Measurements from ENCODE around the gene SOS2. TPM values are rescaled to one million over a fixed set of nuclear protein-coding genes. Genes with fewer than 3 reads are reported as not detected.
A peak's percentile ranks its signal among the peaks of the same experiment; 100 is the strongest.

The SOS2 gene
- total RNA-seq, 2 donors from 2014 or later, result 22.6 to 41.4 TPM

DNA sequence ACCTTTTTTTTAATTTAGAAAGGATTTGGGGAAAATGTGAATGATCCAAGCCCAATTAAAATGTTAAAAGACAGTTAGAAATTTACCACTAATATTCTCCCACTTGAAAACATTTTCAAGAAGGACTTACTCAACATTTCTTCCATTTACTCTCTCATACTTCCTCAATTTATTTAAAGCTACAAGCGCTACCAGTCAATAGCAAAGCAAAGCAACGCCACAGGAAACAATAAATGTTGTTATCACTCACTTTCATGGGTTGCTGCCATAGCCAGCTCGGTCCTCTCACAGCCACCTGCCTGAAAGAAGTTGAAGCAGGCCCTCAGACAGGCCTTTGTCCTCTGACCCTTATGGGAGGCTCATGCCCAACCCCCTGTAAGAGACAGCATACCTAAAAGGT lies 6.0 kb upstream of the SOS2 start:
- intact Hi-C loops (cut with DNase I), result loop anchor here (10.0 kb wide), 1 partner anchor 373 kb away; no protein-coding TSS in a partner anchor
- H3K4me3 ChIP-seq, result no peak overlapping the region
- TF ChIP-seq, protein P1, sequence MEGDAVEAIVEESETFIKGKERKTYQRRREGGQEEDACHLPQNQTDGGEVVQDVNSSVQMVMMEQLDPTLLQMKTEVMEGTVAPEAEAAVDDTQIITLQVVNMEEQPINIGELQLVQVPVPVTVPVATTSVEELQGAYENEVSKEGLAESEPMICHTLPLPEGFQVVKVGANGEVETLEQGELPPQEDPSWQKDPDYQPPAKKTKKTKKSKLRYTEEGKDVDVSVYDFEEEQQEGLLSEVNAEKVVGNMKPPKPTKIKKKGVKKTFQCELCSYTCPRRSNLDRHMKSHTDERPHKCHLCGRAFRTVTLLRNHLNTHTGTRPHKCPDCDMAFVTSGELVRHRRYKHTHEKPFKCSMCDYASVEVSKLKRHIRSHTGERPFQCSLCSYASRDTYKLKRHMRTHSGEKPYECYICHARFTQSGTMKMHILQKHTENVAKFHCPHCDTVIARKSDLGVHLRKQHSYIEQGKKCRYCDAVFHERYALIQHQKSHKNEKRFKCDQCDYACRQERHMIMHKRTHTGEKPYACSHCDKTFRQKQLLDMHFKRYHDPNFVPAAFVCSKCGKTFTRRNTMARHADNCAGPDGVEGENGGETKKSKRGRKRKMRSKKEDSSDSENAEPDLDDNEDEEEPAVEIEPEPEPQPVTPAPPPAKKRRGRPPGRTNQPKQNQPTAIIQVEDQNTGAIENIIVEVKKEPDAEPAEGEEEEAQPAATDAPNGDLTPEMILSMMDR (IDR thresholded peaks at IDR 0.05), result no peak
- TF ChIP-seq POLR2A (IDR thresholded peaks at IDR 0.05) (no peak), POLR2AphosphoS5 (IDR thresholded peaks at IDR 0.05) (no peak)
- H3K9me3 ChIP-seq, result no peaks in the 10 kb centered on the region
- H3K36me3 ChIP-seq, result no peaks in the 10 kb centered on the region
- 28% methylated on average over 3 of the region's 3 CpGs for WGBS
- H3K4me1 ChIP-seq (replicated peaks), result no peaks in the 10 kb centered on the region
- H3K27ac ChIP-seq, result no peak overlapping the region
- no peak for DNase-seq (ENCODE audit: low spot score)
- H3K27me3 ChIP-seq (replicated peaks; ENCODE audit: insufficient read depth), result no peaks in the 10 kb centered on the region

DNA sequence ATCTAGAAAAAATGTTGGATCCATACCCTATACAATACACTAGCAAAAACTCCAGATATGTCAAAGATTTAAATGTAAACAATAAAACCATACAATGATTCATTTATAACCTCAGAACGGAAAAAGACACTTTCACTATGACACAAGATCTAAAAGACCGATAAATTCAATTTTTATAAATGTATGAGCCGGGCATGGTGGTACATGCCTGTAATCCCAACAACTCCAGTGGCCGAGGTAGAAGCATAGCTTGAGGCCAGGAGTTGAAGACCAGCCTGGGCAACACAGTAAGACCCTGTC lies 2.5 kb upstream of the SOS2 start:
- intact Hi-C loops (cut with DNase I), result loop anchor here (10.0 kb wide), 1 partner anchor 369 kb away; no protein-coding TSS in a partner anchor

DNA sequence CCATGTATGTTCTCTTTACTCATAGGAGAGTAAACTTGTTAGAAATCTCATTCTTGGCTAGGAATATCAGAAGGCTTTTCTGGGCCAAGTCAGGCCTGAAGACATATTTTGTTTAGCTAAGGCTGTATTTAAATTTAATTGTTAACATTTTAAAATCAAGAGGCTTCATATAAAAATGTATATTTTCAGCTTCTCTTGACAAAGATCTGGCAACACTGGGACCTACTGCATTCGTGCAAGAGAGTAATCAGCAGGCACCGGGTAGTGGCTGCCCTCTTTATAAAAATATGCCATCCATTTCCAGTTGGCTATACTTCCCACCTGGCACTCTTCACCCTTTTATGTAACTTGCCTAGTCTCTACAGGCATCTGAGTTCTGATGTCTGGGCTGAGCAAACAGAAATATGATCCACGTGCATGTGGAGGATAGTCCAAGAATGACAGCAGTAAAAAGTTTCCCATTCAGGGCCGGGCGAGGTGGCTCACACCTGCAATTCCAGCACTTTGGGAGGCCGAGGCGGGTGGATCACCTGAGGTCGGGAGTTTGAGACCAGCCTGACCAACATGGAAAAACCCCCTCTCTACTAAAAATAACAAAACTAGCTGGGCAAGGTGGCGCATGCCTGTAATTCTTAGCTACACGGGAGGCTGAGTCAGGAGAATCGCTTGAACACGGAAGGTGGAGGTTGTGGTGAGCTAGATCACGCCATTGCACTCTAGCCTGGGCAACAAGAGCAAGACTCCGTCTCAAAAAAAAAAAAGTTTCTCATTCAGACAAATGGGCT lies 2.0 kb upstream of the SOS2 start:
- TF ChIP-seq POLR2A (IDR thresholded peaks at IDR 0.05) (no peak), POLR2AphosphoS5 (IDR thresholded peaks at IDR 0.05) (peak; percentile 85)
- DNase-seq (ENCODE audit: low spot score), result peak; percentile 78
- H3K4me3 ChIP-seq, result no peak overlapping the region
- 55% methylated on average over 14 of the region's 14 CpGs for WGBS
- H3K27me3 ChIP-seq (replicated peaks; ENCODE audit: insufficient read depth), result no peaks in the 10 kb centered on the region
- H3K36me3 ChIP-seq, result no peaks in the 10 kb centered on the region
- H3K9me3 ChIP-seq, result no peaks in the 10 kb centered on the region
- no peaks in the 10 kb centered on the region for H3K4me1 ChIP-seq (replicated peaks)
- peak overlapping the region; percentile 90 to 97 for H3K27ac ChIP-seq
- intact Hi-C loops (cut with DNase I), result loop anchor here (10.0 kb wide), 1 partner anchor 369 kb away; no protein-coding TSS in a partner anchor

More for the DNA sequence above, 2.5 kb upstream of the SOS2 start:
- no peaks in the 10 kb centered on the region for H3K36me3 ChIP-seq
- 80% methylated on average over 4 of the region's 4 CpGs for WGBS
- H3K27me3 ChIP-seq (replicated peaks; ENCODE audit: insufficient read depth), result no peaks in the 10 kb centered on the region
- H3K9me3 ChIP-seq, result no peaks in the 10 kb centered on the region
- no peak for DNase-seq (ENCODE audit: low spot score)
- H3K27ac ChIP-seq, result peak overlapping the region in 1 of 2 donors; percentile 90
- no peak overlapping the region for H3K4me3 ChIP-seq
- TF ChIP-seq, protein P1 (IDR thresholded peaks at IDR 0.05), result no peak
- TF ChIP-seq POLR2AphosphoS5 (IDR thresholded peaks at IDR 0.05) (no peak), POLR2A (IDR thresholded peaks at IDR 0.05) (no peak)
- H3K4me1 ChIP-seq (replicated peaks), result no peaks in the 10 kb centered on the region

GRCh38 chr14:50232276-50232642 lies 881 bp upstream of the SOS2 start:
- TF ChIP-seq, protein P1 (IDR thresholded peaks at IDR 0.05), result no peak
- TF ChIP-seq POLR2A (IDR thresholded peaks at IDR 0.05), result no peak
- no peak for TF ChIP-seq POLR2AphosphoS5 (IDR thresholded peaks at IDR 0.05)
- no peaks in the 10 kb centered on the region for H3K4me1 ChIP-seq (replicated peaks)
- no peaks in the 10 kb centered on the region for H3K27me3 ChIP-seq (replicated peaks; ENCODE audit: insufficient read depth)
- H3K36me3 ChIP-seq, result no peaks in the 10 kb centered on the region
- H3K27ac ChIP-seq, result peak overlapping the region; percentile 90 to 97
- H3K4me3 ChIP-seq, result peak overlapping the region; percentile 75 to 77
- intact Hi-C loops (cut with DNase I), result loop anchor here (10.0 kb wide), 1 partner anchor 367 kb away; no protein-coding TSS in a partner anchor
- DNase-seq (ENCODE audit: low spot score), result no peak
- 45% methylated on average over 13 of the region's 13 CpGs for WGBS
- no peaks in the 10 kb centered on the region for H3K9me3 ChIP-seq

- Histone ChIP-seq H3K27ac (peak overlapping the region; percentile 90 to 97), H3K4me1 (replicated peaks) (no peaks in the 10 kb centered on the region), H3K4me3 (peak overlapping the region; percentile 75 to 77), H3K36me3 (no peaks in the 10 kb centered on the region), H3K27me3 (replicated peaks; ENCODE audit: insufficient read depth) (no peaks in the 10 kb centered on the region), H3K9me3 (no peaks in the 10 kb centered on the region)
- DNase-seq (ENCODE audit: low spot score), result peak; percentile 46
- intact Hi-C loops (cut with DNase I), result loop anchor here (10.0 kb wide), 1 partner anchor 366 kb away; no protein-coding TSS in a partner anchor
- WGBS, result under 1% methylated on average over 54 of the region's 64 CpGs
- TF ChIP-seq POLR2AphosphoS5 (IDR thresholded peaks at IDR 0.05), result peak; percentile 46
- TF ChIP-seq, protein P1 (IDR thresholded peaks at IDR 0.05), result no peak
- TF ChIP-seq POLR2A (IDR thresholded peaks at IDR 0.05), result no peak
Measured at GRCh38 chr14:50230701-50231474, 490 bp downstream of the SOS2 start.

All from prostate gland (tissue), 2 donors.